HG02642 (cell line): ENCODE data around the gene DGKZ.

Experiments
- ATAC-seq: cut with Tn5 transposase; IDR thresholded peaks from one replicate; pipeline ENCODE4 v1.9.1; 2021; ENCODE audit warnings: mild to moderate bottlenecking; ENCODE audit not compliant: unreplicated experiment, poor library complexity

The DGKZ gene

DNA sequence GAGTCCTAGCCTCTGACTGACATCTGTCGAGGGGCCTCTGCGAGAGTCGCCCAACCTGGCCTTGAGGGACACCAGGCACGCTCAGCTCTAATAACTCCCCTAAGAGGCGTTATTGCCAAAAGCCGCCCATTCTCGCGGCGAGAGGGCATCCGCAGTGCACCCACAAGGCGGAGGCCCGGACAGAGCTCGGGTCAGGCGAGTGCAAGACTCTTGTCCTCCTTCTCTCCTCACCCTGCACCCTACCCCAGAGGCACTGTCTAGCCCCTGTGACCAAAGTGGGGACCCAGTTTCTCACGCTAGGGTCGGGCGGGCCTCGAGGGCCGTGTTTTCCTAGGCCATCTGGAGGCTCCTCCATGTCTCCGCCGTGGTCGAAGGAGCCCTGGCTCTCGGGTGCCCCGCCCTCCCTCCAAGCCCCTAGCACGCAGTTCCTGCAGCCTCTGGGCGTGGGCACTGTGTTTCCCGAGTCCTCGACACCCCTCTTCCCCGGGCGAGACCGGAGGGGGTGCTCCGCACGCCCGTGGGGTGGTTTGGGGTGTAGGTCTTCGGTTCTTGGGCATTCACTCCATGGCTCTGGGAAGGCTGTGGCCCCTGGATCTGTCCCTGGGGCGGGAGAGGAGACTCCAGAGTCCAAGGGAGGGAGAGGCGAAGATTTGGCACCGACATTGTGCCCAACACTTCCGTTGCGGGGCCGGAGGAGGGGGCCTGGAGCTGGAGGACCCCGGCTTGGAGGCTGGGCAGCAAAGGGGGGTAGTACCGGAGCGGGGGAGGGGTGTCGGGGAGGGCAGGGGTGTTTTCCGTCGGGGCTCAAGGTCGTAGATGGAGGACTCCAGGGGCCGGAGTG is 43.3 kb downstream of the DGKZ start:
- no peak for ATAC-seq

DNA sequence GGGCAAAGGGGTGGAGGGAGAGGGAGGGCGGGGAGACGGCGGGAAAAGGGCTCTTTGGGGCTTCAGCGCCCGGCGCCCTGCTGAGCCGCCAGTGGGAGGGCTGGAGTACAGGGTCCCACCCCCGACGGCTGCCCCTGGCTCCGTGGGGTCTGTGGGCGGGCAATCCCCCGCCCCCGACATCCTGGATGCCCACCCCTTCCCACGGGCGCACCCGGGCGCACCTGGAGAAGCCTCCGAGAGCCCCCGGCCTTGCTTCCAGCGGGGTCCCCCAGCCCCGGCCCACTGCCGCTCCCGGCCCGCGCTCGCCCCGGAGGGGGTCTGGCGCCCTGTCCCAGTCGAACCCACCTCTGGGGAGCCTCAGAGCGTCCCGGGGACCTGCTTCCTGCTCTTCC is 43.9 kb downstream of the DGKZ start:
- ATAC-seq = no peak

DNA sequence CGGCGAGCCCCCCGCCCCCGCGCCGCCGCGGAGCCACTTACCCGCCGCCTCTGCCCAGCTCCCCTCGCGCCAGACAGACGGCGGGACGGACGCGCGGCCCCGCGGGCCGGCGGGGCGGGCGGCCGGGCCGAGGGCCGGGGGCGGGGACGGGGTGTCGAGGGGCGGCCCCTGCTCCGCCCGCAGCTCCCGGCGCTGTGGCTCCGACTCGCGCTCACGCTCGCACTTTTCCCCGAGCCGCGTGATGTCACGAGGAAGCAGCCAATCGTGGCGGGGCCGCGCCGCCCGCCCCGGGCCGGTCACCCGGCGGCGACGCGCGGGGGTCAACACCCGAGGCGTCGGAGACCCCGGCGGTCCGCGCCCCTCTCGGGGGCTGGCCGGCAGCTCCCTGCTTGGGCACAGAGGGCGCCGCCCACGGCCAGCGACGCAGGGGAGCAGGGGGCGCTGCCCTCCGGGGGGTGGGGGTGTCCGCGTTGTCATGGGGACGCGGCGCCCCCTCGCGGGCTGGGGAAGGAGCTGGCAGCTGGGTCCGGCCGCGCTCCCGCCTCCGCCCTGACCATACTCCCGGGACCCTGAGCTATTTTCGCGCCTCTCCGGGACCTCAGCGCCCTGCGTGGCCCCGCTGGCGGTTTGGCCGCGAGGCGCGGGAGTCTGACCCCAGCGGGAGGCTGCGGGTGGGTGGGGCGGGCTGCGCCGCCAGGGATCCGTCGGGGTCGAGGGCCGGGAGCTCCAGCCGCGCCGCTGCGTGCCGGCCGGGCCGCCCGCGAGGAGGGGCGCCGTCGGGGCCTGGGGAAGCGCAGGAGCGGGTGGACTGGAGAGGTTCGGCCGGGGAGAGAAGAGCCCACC is 44.5 kb downstream of the DGKZ start, which contains the start of gene CHRM4:
CHRM4 (minus strand) TSS at position 199 of the 843 bp plus-strand sequence. CDS start 5,219 bp downstream, outside the sequence.
- peak; percentile 2 for ATAC-seq

DNA sequence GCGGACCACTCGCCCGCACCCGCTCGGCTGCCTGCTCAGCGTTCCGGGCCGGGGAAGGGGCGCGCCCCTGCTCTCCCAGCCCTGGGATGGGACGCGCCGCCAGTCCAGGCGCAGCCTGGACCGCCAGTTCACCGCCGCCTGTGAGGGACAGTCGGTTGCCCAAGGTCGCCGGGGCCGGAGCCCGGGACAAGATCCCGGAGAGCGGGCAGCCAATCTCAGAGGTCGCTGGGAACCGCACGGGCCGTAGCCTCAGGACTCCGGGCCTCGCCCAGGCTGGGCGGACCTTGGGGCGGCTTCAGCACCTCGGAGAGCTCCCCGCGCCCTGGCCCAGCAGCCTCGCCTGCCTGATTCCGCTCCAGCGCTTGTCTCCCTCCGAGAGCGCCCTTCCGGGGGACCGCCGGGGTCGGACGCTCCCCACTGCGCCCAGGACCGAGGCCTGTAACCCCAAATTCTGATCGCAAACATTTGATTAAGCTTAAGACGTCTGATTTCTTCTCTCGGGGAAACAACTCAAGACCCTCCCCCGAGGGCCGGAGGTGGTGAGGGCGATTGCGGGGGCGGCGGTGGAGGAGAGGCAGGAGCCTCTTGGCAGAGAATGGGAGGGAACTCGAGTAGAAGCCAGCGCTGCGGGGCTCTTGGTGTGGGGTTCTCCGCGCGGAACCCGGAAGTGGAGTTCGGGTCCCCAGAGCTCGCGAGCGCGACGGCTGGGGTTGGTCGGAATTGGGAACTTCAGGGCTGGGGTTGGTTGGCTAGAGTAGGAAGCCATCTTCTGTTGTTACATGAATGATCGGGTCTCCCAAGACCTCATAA is 45.4 kb downstream of the DGKZ start:
- ATAC-seq = peak; percentile 63

DNA sequence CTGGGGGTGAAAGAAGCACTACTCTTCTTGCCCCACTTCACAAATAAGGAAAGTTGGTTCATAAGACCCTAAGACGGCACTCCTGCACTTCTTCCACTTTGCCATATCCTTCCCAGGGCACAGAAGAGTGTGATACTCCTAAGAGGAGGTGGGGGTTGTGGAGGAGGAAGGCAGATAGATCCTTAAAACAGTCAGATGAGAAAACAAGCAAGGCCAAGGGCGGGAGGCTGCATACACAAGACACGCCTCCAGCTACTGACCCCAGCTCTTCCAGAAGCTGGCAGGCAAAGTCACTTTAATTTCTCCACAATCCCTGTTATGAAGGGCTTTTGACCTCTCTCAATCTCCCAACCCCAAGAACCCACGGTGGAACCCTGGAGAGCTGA is 46.0 kb downstream of the DGKZ start:
- no peak for ATAC-seq

DNA sequence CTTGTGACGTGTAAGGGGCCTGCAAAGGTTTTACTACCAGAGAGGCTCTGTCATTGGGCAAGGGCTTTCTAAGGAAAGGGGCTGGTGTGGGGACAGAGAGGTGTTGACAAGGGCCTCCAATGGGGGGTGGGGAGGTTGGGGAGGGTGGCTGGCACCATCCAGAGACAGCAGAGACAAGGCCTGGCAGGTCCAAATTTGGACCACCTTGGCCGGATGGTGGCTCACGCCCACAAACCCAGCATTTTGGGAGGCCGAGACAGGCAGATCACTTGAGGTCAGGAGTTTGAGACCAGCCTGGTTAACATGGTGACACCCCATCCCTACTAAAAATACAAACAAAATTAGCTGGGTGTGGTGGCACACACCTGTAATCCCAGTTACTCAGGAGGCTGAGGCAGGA is 46.5 kb downstream of the DGKZ start:
- ATAC-seq = no peak

DNA sequence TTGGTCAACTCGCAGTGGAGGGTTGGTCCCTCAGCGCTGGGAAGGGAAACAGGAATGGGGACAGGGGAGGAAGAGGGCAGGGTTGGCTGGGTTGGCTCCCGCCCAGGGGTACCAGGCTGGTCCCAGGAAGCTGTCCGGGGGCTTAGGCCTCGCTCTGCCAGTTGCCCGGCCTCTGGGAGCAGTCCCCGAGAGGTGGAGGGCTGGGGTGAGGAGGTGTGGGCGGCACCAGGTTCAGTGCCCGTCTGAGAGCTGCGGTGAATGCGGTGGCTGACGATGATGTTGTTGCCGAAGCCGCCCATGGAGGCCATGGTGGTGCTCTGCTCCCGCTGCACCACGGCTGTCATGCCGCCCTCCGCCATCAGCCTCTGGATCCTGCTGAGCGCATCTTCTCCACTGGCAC is 50.3 kb downstream of the DGKZ start:
- no peak for ATAC-seq

DNA sequence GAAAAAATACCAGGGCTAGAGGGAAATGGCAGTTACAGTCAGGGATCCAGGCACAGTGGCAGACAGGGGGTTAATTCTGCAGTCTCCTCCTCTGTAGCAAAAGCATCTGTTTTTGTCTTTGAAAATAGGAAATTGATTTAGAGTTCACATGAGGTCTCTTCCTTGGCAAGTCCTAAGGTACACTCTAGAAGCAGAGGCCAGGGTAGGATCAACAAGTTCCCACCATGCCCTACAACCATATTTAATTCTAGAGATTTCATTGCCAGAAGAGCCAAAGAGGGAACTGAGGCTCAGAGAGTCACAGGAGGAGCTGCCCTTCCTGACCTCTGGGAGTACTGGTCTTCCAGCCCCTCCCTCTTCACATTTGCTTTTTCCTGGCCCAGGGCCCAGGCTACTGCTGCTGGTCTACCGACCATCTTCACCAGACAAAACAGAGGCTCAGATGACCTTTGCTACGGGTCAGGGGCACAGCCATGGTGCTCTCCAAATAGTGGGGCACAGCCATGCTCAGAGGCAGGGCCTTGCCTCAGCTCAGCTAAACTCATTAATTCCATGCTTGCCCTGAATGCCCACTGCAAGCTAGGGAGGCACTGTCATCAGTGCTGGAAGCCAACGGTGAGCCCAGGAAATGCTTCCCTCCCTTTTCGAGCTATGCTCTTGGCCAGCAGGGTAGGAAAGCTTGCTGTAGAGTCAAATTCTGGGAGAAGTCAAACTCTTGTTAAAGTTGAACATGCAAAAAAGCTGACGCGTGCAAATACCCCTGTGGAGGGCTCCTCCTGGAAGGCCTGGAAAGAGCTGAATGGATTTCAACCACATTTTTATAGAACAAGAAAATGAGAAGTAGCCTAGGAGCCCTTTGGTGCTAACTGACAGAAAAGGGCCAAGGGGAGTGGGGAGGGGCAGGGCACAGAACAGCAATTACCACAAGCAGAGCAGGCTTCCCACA is 56.0 kb downstream of the DGKZ start:
- ATAC-seq = no peak

DNA sequence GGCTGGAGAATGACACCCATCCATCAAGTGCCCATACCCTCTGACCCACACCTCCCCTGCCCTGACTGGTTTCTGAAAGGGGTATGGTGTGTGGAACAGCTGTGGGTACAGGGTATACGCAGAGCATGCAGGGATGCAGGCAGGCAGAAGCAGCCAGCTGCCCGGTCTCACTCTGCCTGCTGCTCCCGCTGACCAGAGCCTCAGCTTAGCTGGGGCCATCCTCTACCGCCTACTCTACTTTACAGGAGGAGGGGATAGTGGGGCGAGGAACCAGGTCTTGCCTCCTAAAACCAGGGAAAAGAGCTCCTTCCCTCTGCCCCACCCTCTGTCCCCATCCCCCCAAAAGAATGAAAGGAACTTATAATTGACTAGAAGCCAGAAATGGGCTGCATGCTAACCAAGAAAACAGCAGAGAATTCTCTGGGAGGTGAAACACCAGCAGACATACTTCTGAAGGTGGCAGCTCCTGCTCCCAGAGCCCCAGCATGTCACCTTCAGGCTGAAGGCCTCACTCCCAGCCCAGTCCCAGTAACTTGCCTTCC is 57.3 kb downstream of the DGKZ start:
- no peak for ATAC-seq

DNA sequence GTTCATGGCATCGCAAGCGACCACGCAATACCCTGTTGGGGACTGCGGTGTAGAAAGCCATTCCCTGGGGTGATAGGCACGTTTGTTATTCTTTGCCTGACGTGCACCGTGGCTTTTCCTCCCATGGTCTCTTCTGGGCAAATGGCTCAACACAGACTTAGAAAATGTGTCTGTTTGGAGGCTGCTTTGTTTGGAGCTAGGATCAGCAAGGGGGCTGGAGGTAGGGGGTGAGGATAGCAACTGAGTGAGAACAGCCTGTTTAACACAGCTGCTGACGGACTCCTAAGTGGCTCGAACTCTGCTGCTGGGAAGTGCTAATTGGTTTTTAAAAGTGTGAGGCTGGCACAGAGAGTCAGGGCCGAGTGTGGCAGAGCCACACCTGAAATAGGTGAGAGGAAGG is 60.4 kb downstream of the DGKZ start:
- no peak for ATAC-seq

DNA sequence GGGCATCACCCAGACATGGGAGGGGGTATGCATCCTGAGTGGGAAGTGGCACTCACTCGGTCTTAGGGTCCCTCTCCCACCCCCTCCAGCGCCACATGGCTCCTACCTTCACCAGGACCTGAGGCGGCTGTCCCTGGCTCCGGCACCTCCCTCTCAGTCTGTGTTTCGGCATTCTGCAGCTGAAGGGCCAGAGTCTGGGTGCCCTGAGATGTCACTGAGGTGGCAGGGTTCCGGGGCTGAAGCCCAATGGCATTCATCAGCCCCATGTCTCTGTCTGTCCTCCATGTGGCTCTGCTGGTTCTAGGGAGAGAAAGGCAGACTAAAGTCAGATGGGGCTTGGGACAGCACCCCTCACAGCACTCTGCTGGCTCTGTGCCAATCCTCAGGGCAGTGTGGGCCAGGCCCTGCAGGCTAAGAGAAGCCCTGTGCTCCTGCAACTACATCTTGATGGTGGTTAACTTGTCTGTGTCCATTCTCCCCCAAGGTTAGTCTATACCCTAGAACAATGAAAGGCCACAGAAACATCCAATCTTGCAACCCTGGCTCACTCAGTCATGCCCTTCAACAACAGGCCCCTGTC is 61.2 kb downstream of the DGKZ start:
- ATAC-seq = no peak

DNA sequence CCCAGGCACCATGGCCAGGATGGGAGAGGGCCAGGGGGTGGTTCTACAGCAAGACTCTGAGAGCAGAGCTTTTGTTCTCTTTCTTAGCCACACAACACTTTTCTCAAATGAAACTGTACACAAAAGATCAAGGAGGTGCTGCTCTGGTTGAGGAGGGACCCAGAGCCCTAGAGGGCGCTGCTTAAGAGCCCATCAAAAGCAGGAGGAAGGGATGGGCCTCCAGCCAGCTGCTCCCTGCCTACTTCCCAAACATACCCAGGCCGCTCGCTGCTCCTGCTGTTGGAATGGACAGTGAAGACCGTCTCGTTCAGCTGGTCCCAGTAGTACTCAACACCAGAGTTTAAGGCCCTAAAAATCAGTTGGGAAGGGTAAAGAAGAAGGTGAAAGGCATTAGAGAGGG is 62.8 kb downstream of the DGKZ start:
- no peak for ATAC-seq

DNA sequence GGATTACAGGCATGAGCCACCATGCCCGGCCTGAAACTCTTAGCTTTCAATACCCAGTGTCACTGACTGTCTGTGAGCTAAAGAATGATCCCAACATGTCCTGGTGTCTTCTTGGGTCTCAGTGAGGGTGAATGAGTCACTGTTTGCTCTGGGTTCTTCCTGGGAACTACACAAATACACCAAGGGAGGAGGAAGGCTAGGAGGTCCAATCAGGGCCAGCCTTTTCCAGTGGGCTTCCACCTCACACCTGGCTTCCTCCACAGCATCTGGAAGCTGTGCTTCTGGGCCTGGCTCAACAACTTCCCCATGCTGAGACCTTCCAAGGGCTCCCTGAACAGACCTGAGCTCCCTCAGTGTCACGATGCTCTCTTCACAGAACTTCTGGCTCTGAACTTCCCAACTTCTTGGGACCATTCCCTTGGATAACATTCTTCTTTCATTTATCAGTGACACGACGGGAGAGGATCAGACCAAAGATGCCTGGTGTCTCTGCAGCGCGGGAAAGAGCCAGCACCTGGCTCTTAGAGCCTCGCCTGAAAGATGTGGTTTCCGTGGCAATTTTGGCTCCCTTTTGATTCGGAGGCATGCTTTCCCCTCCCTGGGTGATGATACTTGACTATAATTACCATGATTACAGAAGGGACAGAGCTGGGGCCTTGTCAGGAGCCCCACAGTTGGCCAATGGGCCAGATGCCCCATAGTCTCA is 66.7 kb downstream of the DGKZ start:
- no peak for ATAC-seq

DNA sequence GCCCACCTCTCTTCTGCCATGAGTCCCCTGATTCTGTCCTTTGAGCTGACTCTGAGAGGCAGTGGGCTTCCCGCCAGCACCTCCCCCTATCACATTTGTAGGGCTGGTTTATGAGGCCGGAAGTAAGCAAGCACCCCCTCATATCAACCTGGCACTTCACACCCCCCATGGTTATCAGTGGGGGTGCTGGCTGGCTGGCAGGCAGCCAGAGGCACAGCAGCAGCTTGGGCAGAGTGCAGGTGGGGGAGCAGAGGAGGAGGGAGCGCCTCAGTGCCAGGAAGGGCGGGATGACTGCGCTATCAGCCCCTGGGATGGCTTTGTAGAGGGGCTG is 67.2 kb downstream of the DGKZ start:
- ATAC-seq = no peak

DNA sequence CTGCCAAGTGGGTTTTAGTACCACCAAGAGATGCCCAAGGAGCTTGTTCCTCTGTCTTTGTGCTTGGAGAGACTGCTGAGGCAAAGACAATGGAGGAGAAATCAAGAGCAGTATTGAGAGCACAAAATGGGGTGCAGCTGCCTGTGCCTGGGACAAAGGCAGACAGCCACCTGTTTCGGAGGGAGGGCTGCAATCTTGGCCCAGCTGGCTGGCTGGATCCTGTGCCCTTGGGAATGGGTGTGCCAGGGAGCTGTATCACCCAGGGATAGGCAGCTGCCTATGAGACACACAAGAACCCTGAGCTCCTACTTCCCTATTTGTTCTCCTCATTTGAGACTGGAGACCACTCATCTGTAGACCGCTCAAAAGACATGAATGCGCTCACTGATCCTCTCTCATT is 67.6 kb downstream of the DGKZ start:
- ATAC-seq = no peak

DNA sequence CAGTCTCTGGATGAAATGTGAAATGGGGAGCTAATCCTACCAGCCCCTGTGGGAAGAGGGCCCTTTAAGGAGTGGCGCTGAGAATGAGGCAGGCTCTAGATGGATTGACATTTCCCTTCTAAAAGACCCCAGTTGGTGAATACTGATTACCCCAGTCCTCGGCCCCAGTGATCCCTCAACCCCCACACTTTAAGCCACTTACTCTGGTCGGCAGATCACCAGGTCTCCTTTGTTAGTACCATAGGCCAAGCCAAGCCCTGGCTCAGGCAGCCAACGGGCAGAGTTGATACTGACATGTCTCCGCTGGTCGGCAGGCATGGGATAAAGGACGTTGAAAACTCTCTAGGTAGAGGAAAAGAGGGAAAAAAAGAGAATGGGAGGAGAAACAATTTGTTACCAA is 70.4 kb downstream of the DGKZ start:
- no peak for ATAC-seq

DNA sequence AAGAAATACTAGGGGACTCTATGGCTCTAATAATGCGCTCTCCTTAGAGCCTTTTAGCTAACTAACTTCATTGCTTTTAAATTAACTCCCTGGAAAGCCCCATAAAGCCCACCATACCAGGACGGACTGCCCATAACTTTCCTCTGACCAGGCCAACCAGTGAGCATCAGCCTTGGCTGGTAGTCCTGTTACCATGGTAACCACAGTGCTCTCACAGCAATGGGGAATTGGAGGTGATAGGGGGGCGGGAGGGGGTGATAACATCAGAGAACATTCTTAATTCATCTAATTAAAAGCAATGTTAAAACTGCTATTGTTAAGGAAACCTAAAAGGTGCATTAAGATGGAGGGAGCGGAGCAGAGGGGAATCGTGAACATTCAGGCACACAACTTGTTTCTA is 71.5 kb downstream of the DGKZ start:
- no peak for ATAC-seq

DNA sequence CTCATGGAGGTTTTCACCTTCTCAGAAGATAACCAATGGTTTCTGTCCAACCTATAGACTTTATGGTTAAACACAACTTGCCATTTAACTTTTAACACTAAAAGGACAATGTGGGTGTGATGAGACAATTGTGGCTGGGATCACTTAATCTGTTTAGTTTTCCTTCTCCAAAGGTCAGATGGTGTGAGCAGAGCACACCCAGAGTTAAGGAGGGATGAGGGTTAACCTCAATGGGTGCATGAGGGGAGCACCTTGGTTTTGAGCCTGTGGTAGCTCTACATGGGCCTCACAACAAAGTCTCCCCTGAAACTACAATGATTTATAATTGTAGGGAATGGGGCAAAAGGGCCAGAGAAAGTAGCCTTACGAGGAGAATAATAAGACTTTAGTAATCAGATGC is 73.2 kb downstream of the DGKZ start:
- no peak for ATAC-seq
